GM13977 (cell line): ENCODE data around the gene OR1N2.

Experiments used
- DNase-seq: peaks from one replicate; pipeline ENCODE4 v3.0.0; 2012; ENCODE audit warnings: low spot score
- in situ Hi-C: fragments of 300-500 bp; cut with MboI; formaldehyde crosslinking; loops from one replicate; pipeline ENCODE4 v1.12.0; 2022; ENCODE audit warnings: low sequenced_read_pairs, low pct_unique_long_range_greater_than_20kb, mixed read lengths, inconsistent platforms; ENCODE audit not compliant: unreplicated experiment
- TF ChIP-seq, protein P1 (sequence below): IDR thresholded peaks from 2 replicates; pipeline ENCODE4 v1.5.1; 2012; ENCODE audit warnings: mild to moderate bottlenecking, control low read depth; ENCODE audit not compliant: insufficient read depth; ENCODE audit errors: extremely low read depth, missing control alignments

OR1N2 gene, protein sequence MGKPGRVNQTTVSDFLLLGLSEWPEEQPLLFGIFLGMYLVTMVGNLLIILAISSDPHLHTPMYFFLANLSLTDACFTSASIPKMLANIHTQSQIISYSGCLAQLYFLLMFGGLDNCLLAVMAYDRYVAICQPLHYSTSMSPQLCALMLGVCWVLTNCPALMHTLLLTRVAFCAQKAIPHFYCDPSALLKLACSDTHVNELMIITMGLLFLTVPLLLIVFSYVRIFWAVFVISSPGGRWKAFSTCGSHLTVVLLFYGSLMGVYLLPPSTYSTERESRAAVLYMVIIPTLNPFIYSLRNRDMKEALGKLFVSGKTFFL

DNA sequence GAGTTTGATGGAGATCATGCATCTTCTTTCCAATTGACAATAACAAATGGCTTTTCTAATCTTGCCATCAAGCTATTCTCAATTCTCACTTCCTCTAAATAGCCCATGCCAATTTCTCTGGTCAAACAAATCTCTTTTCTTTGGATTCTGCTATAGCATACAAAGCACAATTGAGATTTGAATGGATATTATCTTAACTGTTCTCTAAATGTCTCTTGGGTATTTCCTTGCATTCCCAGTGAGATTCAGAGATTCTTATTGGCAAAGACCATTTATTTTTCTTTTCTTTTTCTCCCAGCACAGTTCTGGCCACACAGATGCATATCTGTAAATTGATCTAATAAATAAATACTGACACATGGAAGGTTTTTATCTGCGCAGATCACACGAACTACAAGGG, at the start of gene OR1N2:
TSS of gene OR1N2 (plus strand) at position 301 of the 400 bp plus-strand sequence. CDS start 100 bp downstream, outside the sequence.
- in situ Hi-C loops = no loop called here
- DNase-seq = no peak
- TF ChIP-seq, protein P1, sequence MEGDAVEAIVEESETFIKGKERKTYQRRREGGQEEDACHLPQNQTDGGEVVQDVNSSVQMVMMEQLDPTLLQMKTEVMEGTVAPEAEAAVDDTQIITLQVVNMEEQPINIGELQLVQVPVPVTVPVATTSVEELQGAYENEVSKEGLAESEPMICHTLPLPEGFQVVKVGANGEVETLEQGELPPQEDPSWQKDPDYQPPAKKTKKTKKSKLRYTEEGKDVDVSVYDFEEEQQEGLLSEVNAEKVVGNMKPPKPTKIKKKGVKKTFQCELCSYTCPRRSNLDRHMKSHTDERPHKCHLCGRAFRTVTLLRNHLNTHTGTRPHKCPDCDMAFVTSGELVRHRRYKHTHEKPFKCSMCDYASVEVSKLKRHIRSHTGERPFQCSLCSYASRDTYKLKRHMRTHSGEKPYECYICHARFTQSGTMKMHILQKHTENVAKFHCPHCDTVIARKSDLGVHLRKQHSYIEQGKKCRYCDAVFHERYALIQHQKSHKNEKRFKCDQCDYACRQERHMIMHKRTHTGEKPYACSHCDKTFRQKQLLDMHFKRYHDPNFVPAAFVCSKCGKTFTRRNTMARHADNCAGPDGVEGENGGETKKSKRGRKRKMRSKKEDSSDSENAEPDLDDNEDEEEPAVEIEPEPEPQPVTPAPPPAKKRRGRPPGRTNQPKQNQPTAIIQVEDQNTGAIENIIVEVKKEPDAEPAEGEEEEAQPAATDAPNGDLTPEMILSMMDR = no peak

DNA sequence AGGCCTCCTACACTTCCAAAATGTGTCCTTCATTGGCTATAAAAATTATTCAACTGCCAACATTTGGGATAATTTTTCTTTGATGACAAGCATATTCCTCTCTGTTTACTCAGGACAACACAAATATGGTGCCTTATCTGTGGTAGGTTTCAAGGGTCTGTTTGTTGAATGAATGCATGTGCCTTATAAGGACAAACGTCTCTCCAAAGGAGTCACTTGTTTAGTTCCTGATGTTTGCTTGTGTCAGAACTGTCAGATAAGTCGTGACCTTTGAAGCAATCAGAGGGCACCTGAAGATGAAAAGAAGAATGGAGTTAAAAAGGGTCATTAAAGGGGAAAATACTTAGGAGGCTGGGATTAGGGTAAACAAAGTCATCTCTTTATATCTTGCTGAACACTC, 45.9 kb upstream of the OR1N2 start:
- TF ChIP-seq, protein P1 = no peak
- no peak for DNase-seq
- in situ Hi-C loops = no loop called here

DNA sequence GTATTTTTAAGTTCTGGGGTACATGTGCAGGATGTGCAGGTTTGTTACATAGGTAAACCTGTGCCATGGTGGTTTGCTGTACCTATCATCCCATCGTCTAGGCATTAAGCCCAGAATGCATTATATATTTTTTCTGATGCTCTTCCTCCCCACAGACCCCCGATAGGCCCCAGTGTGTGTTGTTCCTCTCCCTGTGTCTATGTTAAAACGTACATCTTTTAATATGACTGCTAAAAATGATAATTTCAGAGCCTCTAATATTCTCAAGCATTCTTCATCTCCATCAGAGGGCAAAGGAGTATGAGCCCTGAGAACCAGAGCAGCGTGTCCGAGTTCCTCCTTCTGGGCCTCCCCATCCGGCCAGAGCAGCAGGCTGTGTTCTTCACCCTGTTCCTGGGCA, 42.4 kb upstream of the OR1N2 start, which contains the start of gene OR1J2:
TSS of gene OR1J2 (plus strand) at position 301 of the 400 bp plus-strand sequence. CDS start at position 301, 0 bp downstream.
- no peak for DNase-seq
- in situ Hi-C loops = no loop called here
- TF ChIP-seq, protein P1 = no peak

DNA sequence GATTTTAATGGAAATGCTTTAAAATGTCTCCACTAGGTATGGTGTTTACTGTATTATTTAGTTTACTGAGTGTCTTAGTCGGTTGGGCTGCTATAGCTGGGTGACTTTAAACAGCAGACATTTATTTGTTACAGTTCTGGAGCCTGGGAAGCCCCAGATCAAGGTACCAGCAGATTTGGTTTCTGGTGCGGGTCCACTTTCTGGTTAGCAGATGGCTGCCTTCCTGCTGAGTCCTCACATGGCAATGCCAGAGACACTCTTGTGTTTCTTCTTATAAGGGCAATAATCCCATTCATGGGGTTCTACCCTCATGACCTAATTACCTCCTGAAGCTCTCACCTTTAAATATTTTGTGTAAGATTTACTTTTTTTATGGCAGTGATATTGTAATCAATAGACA, 34.7 kb upstream of the OR1N2 start:
- no peak for DNase-seq
- TF ChIP-seq, protein P1 = no peak
- in situ Hi-C loops = no loop called here

DNA sequence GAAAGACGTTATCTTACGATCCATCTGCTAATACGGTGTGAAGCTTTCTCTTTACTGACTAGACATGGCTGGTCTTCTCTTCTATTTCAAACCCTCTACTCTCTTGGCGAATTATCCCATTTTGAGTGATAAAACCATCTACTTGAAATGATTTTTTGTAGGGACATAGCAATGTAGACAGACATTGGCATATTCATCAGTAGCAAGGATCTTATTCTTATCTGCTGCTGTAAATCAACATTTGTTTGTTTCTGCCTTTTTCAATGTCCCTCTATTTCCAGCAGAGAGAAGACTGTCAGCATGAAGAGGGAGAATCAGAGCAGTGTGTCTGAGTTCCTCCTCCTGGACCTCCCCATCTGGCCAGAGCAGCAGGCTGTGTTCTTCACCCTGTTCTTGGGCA, 34.1 kb upstream of the OR1N2 start, which contains the start of gene OR1J4:
TSS of gene OR1J4 (plus strand) at position 301 of the 400 bp plus-strand sequence. CDS start at position 301, 0 bp downstream.
- in situ Hi-C loops = no loop called here
- TF ChIP-seq, protein P1 = no peak

DNA sequence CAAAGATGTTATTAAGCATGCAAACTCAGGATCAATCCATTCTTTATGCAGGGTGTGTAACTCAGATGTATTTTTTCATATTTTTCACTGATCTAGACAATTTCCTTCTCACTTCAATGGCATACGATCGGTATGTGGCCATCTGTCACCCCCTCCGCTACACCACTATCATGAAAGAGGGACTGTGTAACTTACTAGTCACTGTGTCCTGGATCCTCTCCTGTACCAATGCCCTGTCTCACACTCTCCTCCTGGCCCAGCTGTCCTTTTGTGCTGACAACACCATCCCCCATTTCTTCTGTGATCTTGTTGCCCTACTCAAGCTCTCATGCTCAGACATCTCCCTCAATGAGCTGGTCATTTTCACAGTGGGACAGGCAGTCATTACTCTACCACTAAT, 33.5 kb upstream of the OR1N2 start:
- in situ Hi-C loops = no loop called here
- TF ChIP-seq, protein P1 = no peak

More for the DNA sequence above, 34.1 kb upstream of the OR1N2 start, which contains the start of gene OR1J4:
- DNase-seq = no peak

DNA sequence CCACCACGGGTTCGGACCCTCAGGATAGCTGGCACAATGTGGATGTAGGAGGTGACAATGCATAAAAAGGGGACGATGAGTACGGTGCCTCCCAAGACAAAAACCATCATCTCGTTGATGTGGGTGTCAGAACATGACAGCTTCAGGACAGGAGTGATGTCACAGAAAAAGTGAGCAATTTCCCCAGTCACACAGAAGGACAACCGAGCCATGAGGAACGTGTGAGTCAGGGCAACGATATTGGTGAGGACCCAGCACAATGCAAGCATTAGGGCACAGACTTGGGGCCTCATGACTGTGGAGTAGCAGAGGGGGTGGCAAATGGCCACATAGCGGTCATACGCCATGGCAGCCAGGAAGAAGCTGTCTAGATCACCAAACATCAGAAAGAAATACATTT, 26.3 kb upstream of the OR1N2 start:
- DNase-seq = no peak
- TF ChIP-seq, protein P1 = no peak
- in situ Hi-C loops = no loop called here

More for the DNA sequence above, 33.5 kb upstream of the OR1N2 start:
- DNase-seq = no peak
